Measurements from ENCODE around the gene PRDM16.

The PRDM16 gene

DNA sequence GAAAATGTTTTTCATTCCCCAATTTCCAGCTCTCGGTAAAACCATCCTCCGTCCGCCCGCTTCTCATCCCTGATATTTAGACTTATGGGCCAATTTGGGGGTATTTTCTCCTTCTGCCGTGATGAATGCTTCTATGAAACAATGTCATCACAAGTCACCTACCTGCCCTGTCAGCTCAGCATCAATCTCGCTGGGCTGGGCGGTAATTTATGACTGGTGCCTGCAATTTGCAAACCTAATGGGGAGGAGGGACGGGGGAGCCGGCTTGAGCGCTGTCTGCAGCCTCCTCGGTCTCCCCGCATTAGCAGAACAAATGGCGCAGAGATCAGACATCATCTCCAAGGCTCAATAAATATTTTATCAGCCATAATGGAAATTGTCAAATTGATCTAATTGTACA is 72.1 kb downstream of the PRDM16 start:
- DNase-seq (ENCODE audit: low spot score): no peak

DNA sequence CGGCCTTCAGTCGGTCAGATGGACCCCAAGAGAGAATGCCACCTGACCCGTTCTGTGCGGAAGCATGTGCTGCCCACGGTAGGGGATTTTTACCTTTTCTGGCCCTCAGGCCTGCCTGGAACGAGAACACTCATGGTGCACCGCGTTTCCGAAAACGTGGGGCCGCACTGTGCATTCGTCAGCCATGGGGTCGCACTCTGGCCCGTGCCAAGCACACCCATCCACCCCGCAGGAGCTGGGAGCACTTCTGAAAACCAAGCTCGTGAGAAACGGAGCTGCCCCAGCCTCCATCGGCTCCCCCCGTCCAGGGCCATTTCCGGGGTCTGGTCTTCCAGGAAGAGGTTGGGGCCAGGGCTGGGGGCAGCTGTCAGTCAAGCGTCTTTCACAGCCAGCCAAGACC is 72.8 kb downstream of the PRDM16 start:
- no peak for DNase-seq (ENCODE audit: low spot score)

DNA sequence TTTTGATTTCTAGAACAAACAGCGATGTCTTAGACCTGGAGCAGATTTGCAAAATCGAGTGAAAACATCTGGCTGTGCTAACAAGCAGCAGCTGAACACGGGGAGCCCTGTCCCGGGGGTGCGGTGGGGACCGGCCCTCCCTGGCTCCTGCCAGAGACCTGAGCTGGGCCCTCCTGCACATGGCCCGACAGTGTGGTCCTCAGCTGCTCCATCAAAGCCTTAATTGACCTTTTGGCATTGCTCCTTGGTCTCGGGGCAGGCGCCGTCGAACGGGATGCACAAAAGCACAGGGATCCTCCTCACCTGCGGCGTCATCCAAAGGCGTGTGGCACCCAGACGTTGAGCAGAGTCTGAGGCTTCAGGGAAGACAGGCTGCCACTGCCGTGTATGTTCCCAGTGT is 73.2 kb downstream of the PRDM16 start:
- no peak for DNase-seq (ENCODE audit: low spot score)

GRCh38 chr1:3142751-3143150 is 73.7 kb downstream of the PRDM16 start:
- DNase-seq (ENCODE audit: low spot score): no peak

- DNase-seq (ENCODE audit: low spot score): no peak
Observed at GRCh38 chr1:3145532-3146325, 76.7 kb downstream of the PRDM16 start.

DNA sequence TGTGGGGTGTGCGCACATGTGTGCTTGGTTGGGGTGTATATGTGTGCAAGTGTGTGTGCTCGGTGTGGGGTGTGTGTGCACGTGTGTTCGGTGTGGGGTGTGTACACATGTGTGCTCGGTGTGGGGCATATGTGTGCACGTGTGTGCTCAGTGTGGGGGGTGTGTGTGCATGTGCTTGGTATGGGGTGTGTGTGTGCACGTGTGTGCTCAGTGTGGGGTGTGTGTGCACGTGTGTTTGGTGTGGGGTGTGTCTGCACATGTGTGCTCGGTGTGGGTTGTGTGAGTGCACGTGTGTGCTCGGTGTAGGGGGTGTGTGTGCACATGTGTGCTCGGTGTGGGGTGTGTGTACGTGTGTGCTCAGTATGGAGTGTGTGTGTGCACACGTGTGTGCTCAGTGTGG is 77.5 kb downstream of the PRDM16 start:
- DNase-seq (ENCODE audit: low spot score): no peak

DNA sequence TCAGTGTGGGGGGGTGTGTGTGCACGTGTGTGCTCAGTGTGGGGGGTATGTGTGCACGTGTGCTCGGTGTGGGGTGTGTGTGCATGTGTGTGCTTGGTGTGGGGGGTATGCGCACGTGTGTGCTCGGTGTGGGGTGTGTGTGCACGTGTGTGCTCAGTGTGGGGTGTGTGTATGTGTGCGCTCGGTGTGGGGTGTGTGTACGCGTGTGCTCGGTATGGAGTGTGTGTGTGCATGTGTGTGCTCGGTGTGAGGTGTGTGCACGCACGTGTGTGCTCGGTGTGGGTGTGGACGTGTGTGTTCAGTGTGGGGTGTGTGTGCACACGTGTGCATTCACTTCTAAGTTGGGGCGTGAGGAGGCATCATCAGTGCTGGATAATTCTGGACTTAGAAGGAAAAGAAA is 77.9 kb downstream of the PRDM16 start:
- DNase-seq (ENCODE audit: low spot score): no peak

- no peak for DNase-seq (ENCODE audit: low spot score)
Observed at GRCh38 chr1:3148171-3148570, 79.2 kb downstream of the PRDM16 start.

DNA sequence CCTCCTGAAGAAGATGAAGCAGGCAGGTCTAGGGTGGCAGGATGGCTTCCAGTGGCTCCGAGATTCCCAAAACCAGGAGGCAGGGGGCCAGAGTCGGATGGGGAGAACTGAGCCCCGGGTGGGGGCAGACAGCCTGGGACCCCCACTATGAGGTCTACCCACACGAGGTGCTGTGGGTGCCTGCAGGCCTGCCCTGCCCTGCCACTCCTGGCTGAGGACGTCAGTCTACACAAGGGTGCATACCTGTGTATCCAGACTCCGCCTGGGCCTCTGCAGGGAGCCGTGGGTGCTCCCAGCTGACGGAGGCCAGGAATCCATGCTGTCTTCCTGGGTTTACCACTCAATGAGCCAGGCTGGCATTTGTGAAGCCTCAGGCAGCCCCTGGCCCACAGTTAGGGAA is 80.3 kb downstream of the PRDM16 start:
- no peak for DNase-seq (ENCODE audit: low spot score)

DNA sequence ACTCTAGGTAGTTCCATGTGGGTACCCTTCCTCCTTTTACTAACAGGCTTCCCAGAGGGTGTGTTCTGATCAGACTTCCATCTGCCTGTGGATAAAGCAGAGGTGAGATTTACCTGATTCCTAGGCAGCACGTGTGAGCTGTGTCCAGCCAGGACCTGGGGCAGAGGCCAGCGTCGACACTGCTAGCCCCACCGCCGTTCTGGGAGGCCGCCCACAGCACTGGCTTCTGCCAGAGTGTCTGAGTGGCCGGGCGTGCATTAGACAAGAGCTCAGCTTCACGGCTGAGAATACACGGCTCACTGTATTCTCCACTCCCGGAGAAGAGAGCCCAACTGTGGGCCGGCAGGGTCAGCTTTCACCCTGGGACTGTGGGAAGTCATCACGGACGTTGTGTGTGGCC is 82.5 kb downstream of the PRDM16 start:
- DNase-seq (ENCODE audit: low spot score): no peak

DNA sequence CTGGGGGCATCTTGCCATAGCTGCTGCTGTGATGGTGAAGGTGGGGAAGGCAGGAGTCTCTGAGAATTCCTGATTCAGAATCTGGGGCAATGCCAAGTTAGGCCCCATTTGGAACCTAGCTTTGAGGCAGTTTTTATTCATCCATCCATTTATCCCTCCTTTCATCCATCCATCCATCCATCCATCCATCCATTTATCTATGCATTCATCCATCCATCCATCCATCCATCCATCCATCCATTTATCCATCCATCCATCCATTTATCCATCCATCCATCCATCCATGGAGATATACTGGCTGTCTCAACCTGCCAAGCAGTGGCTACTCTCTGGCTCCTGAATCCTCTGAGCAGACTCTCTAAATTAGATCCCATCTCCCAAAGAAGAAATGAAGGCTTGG is 83.1 kb downstream of the PRDM16 start:
- no peak for DNase-seq (ENCODE audit: low spot score)

- DNase-seq (ENCODE audit: low spot score): no peak
Observed at GRCh38 chr1:3153197-3153596, 84.2 kb downstream of the PRDM16 start.

- no peak for DNase-seq (ENCODE audit: low spot score)
Observed at GRCh38 chr1:3153902-3154795, 85.1 kb downstream of the PRDM16 start.

DNA sequence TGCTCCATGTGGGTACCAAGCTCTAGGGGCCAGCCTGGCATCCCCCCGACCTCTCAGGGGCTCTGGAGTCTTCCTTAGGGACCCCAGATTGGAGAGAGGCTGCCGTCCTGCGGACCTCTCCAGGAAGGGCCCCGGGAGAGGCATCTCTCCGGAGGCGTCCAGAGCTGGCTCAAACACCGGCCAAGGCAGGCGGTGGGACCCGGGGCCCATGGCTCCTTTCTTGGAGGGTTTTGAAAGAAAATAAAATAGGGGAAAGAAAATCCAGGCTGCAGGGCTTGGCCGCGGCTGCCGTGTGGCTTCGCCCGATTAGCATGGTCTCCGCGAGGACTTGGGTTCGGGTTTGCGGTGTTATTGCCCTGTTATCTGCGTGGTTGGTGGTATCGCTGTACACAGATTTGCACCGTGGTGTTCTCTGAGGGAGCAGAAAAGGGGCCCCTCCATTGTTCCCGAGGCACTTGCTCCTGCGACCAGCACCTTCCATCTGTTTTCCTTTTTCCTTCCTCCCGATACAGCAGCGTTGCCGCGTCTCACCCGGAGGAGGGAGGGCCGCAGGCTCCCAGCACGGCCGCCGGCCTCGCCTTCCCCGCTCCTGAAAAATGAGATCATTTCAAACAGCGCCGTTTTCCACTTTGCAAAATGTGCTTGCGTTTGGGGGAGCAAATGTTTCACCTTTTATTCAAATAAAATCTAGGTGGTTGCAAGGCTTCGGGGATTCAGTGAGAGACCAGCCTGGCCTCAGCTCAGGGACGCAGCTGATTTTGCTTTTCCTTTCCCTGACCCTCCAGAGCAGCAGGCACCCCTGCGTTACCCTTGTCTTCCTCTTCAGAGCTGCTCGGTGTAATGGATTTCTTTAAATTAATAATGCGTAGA is 86.3 kb downstream of the PRDM16 start:
- no peak for DNase-seq (ENCODE audit: low spot score)

GRCh38 chr1:3155926-3156220 is 86.9 kb downstream of the PRDM16 start:
- no peak for DNase-seq (ENCODE audit: low spot score)

DNA sequence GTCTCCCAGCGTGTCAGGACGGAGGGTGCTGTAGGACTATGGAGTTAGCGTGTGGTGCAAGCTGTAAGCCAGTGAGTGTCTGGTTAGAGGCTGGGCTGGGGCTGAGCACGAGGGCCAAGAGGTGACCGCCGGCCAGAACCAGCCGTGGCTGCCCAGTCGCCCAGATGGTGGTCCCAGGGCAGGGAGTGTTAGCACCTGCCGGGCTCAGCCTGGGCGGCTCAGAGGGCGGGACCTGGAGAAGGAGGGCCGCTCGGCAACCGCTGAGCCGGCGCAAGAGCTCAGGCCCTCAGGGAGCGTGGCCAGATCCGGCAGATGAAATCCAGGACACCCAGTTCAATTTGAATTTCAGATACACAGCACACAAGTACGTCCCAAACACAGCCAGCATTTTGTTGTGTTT is 87.9 kb downstream of the PRDM16 start:
- DNase-seq (ENCODE audit: low spot score): no peak

GRCh38 chr1:3158347-3158746 is 89.3 kb downstream of the PRDM16 start:
- DNase-seq (ENCODE audit: low spot score): no peak

- DNase-seq (ENCODE audit: low spot score): no peak
Observed at GRCh38 chr1:3159121-3159520, 90.1 kb downstream of the PRDM16 start.

DNA sequence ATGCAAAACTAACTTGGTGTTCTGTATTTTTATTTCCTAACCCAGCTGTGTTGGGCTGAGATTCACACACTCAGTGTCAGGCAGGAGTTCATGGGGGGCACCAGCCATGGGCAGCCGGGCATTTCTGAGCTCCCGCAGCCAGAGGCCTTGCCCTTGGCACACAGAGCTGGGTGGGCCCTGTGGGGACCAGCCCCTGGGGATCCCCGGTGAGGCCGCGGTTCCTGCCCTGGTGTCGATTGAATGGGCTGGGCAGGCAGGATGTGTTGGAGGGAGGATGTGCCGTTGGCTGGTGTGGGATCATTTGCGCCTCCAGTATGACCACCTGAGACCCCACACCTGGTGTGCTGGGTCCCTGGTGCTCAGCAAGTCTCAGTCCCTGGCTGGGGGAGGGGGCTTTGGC is 91.0 kb downstream of the PRDM16 start:
- no peak for DNase-seq (ENCODE audit: low spot score)

GRCh38 chr1:3160647-3161145 is 91.7 kb downstream of the PRDM16 start:
- DNase-seq (ENCODE audit: low spot score): no peak

GRCh38 chr1:3161176-3161840 is 92.3 kb downstream of the PRDM16 start:
- DNase-seq (ENCODE audit: low spot score): peak; percentile 60

All from putamen (tissue), 1 donor.